GM21723 (cell line): ENCODE measurements around the gene LPCAT1.
"Not testable (repeated sequence)": the region's sequence is repeated elsewhere in the genome, so short reads cannot be mapped to it uniquely, and the experiment has no call there.

ENCODE experiments used
- ATAC-seq: cut with Tn5 transposase; IDR thresholded peaks from one replicate; pipeline ENCODE4 v1.9.1; 2021; ENCODE audit warnings: mild to moderate bottlenecking, moderate library complexity; ENCODE audit not compliant: unreplicated experiment

Gene LPCAT1

DNA sequence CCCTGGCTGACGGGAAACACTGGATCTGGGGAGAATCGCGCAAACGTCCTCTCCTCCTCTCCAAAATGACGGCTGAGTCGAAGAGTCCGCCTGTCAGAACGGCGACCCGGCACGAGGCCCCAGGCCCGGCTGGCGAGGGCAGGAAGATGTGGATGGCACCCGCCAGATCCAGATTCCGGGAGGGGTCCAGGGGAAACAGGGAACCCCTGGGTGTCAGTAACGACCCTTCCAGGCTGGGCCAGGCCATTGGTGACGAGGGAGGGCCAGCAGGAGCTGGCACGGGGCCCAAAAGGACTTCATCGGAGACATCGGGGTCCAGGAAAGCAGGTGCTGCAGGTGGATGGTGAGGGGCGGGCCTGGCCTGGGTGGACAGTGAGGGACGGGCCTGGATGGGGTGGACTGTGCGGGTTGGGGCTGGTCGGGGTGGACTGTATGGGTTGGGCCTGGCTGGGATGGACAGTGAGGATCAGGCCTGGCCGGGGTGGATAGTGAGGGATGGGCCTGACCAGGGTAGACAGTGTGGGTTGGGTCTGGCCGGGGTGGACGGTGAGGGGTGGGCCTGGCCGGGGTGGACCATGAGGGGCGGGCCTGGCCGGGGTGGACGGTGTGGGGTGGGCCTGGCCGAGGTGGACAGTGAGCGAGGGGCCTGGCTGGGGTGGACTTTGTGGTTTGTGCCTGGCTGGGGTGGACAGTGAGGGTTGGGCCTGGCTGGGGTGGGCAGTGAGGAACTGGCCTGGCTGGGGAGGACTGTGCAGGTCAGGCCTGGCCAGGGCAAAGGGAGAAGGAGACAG lies 92.5 kb downstream of the LPCAT1 start:
- no peak for ATAC-seq

GRCh38 chr5:1430121-1430795 lies 93.5 kb downstream of the LPCAT1 start:
- no peak for ATAC-seq

DNA sequence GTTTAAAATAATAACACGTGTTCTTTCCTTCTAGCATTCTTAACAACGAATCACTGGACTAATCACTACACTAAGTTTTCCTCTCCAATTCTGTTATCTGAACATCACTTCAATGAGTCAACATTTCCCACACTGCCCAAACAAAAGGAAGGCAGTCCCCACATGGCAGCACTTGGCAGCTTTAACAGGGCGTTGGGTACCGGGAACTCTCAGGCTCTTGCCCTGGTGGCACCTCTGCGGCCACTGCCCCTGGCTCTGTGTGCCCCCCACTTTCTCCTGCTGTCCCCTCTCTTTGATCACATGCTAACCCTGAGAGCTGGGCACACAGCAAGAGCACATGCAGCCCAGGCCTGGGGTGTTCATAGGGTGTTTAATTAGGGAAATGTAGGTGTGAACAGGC lies 94.3 kb downstream of the LPCAT1 start:
- no peak for ATAC-seq

DNA sequence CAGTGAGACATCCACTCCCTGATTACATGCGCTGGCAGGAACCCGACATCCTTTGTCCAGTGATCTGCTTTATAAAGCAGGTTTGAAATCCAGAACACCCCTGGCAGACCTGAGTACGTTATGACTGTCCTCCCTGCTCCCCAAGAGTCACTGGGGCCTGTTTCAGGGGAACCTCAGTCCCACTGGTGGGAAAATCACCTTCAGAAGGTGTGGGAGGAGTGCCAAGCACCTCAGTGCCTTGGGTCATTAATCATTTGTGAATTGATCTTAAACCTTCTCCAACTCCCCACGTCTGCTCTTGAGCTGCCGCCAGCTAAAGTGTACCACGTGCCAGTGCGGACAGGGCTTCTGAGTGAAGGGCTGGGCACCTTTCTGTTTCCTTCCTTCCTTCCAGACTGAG lies 94.7 kb downstream of the LPCAT1 start:
- ATAC-seq, result no peak

GRCh38 chr5:1428107-1428506 lies 95.7 kb downstream of the LPCAT1 start:
- ATAC-seq, result no peak

GRCh38 chr5:1424716-1425115 lies 99.0 kb downstream of the LPCAT1 start:
- ATAC-seq, result no peak

GRCh38 chr5:1423901-1424603 lies 99.7 kb downstream of the LPCAT1 start:
- no peak for ATAC-seq

DNA sequence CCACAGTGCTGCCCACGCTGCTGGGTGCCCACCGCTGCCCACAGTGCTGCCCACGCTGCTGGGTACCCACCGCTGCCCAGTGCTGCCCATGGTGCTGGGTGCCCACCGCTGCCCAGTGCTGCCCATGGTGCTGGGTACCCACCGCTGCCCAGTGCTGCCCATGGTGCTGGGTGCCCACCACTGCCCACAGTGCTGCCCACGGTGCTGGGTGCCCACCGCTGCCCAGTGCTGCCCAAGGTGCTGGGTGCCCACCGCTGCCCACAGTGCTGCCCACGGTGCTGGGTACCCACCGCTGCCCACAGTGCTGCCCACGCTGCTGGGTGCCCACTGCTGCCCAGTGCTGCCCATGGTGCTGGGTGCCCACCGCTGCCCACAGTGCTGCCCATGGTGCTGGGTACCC lies 101.2 kb downstream of the LPCAT1 start:
- ATAC-seq, result not testable (repeated sequence)

GRCh38 chr5:1421521-1422341 lies 102.0 kb downstream of the LPCAT1 start:
- ATAC-seq, result no peak

DNA sequence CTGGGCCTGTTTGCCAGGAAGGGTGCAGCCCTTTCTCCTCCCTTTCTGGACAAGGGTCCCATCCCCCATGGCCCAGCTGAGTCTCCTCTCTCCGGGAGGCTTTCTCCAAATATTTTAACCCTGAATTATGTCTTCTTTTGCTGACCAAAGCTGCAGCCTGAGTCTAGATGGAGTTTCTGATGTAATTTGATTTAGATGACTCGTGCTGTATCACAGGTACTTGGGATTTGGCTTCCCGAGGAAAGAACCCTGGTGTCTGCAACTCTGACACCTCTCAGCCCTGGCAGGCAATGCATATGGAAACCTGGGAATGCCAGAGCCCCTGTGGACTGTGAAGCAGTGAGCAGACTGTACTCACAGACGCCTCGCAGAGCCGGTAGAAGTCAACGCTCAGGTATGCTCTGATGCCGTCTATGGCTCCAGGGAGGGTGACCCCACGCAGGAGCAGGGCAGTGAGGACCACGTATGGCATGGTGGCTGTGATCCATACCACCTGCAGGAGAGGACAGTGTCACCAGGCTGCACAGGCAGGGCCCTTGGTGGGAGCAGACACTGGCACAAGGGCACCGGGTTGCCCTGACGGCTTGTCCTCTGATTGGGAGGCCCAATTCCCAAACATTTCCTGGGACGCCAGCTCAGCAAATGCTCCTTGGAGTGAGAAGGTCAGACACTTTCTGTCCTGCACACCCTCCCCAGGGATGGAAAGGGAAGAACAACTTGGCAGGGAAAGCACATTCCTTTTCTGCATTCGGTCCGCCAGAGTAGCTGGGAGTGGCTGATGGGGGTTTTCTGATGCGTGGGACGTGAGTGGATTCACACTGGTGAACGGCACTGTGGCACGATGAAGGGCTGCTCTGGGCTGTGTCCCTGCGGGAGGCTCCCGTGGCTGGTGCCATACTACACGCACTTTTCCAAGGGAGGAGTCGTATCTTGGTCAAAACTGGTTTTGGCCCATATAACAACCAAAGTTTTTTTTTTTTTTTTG lies 103.3 kb downstream of the LPCAT1 start:
- no peak for ATAC-seq

GRCh38 chr5:1419476-1420210 lies 104.1 kb downstream of the LPCAT1 start:
- no peak for ATAC-seq

DNA sequence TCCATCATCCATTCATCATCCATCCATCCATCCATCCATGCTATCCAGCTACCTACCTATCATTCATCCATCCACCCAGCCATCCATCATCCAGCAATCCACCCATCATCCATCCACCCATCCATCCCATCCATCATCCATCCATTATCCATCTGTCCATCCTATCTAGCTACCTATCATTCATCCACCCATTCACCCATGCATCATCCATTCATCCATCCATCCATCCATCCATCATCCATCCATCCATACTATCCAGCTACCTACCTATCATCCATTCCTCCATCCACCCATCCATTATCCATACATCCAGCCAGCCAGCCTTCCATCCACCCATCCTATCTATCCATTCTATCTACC lies 104.9 kb downstream of the LPCAT1 start:
- ATAC-seq, result no peak

DNA sequence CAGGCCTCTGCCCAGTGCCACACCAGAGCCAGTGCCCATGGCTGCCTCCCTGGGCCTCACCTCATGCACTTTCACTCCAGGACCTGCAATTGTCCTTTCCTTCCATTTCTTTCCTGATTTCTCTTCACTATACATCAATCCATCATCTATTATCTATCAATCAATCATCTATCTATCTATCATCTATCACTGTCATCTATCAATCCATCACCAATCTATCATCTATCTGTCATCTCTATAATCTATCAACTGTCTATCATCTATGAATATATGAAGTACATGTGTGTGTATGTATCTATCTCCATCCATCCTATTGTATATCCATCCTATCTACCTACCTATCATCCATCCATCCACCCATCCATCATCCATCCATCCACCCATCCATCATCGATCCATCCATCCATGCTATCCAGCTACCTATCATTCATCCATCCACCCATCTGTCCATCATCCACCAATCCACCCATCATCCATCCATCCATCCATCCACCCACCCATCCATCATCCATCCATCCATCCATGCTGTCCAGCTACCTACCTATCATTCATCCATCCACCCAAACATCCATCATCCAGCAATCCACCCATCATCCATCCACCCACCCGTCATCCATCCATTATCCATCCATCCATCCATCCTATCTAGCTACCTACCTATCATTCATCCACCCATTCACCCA lies 105.4 kb downstream of the LPCAT1 start:
- ATAC-seq, result no peak

DNA sequence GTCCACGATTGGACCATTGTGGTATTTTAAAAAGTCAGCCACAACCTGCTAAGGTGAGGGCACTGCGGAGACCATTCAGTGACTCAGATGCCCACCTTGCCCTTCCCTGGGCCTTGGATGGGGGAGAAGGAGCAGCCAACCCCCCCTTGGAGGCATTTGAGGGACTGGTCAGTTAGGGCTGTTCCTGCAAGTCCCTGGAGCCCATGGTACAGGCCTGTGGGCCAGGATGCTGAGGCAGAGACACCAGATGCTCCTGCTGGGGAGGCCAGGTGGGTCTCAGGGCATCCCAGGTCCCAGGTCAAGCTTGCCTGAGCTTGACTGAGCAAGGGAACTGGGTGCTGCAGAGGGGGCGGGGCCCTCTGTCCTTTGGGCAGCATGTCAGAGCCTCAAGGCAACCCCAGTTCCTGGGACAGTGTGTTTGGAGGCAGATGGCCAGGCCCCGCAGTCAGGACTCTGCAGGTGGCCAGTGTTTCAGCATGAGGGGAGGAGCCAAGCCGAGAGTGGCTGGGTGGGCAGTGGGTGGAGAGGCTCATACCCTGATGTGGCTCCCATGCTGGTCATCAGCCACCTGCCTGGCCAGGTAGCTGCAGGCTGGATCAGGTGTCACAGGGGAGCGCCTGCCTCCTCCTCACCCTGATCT lies 106.1 kb downstream of the LPCAT1 start:
- no peak for ATAC-seq

DNA sequence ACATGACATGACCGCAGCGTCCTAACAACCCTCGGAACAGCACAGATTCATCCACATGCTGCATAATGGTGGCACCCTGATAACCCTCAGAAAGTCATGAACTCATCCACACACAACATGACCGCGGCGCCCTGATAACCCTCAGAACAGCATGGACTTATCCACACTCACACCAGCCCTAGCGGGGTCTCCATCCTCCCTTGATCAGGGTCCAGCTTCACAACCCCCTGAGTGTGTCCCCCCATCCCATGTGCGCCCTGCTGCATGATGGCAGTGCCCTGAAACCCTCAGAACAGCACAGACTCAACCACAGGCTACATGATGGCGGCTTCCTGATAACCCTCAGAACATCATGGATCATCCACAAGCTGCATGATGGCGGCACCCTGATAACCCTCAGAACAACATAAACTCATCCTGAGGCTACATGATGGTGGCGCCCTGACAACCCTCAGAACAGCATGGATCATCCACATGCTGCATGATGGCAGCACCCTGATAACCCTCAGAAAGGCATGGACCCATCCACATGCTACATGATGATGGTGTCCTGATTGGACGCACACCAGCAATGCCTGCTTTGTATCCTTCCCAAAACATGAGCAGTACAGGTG lies 106.8 kb downstream of the LPCAT1 start:
- no peak for ATAC-seq

GRCh38 chr5:1415626-1416360 lies 108.0 kb downstream of the LPCAT1 start:
- no peak for ATAC-seq

GRCh38 chr5:1415059-1415425 lies 108.7 kb downstream of the LPCAT1 start:
- no peak for ATAC-seq
